ENCODE results near the gene TNFRSF21. TPM values are rescaled to one million over a fixed set of nuclear protein-coding genes. Genes with fewer than 3 reads are reported as not detected.

The TNFRSF21 gene
- total and polyA plus RNA-seq, 2 donors from 2014 or later: 40.3 to 45.5 TPM

DNA sequence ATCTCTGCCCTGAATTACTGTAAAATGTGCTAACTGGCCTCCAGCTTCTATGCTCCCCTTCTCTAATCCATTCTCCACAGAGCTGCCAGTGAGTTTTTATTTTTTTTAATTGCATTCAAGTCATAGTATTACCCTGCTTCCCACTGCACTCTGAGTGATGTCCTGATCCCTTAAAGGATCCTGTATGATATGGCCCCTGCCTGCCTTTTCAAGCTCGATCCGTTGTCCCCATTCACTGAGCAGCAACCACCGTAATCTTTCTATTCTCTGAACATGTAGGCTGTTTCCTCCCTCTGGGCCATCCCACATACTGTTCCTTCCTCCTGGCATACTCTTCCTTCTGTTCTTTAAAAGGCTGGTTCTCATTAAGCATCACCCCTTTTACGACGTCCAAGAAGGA lies 9.3 kb downstream of the TNFRSF21 start:
- no peak overlapping the region for H3K9ac ChIP-seq (ENCODE audit: low read length in 3 of 3)
- H3K4me3 ChIP-seq (ENCODE audit: low read length in 3 of 3): no peak overlapping the region
- no peak for FAIRE-seq
- H3K9me3 ChIP-seq (ENCODE audit: control insufficient read depth in 2 of 3, insufficient read depth in 1 of 3, low read length in 3 of 3): no peaks in the 10 kb centered on the region
- no peaks in the 10 kb centered on the region for H3K27me3 ChIP-seq (ENCODE audit: control insufficient read depth, insufficient read depth, low read length)
- H3K36me3 ChIP-seq (ENCODE audit: control insufficient read depth in 2 of 3, insufficient read depth in 3 of 3, low read length in 3 of 3): no peaks in the 10 kb centered on the region
- H3K4me1 ChIP-seq (ENCODE audit: control insufficient read depth in 2 of 3, insufficient read depth in 2 of 3, low read depth in 1 of 3, low read length in 3 of 3): peaks cover 0 to 2% (median 0%) of the 10 kb centered on the region in 3 donors
- intact Hi-C loops (cut with DNase I): no loop called here
- no peak for DNase-seq
- no peak overlapping the region for H3K27ac ChIP-seq (ENCODE audit: low read depth in 2 of 2, low read length in 2 of 2)
- TF ChIP-seq, protein P1, sequence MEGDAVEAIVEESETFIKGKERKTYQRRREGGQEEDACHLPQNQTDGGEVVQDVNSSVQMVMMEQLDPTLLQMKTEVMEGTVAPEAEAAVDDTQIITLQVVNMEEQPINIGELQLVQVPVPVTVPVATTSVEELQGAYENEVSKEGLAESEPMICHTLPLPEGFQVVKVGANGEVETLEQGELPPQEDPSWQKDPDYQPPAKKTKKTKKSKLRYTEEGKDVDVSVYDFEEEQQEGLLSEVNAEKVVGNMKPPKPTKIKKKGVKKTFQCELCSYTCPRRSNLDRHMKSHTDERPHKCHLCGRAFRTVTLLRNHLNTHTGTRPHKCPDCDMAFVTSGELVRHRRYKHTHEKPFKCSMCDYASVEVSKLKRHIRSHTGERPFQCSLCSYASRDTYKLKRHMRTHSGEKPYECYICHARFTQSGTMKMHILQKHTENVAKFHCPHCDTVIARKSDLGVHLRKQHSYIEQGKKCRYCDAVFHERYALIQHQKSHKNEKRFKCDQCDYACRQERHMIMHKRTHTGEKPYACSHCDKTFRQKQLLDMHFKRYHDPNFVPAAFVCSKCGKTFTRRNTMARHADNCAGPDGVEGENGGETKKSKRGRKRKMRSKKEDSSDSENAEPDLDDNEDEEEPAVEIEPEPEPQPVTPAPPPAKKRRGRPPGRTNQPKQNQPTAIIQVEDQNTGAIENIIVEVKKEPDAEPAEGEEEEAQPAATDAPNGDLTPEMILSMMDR (IDR thresholded peaks at IDR 0.05; ENCODE audit: borderline replicate concordance, extremely low read depth, insufficient read depth): no peak

DNA sequence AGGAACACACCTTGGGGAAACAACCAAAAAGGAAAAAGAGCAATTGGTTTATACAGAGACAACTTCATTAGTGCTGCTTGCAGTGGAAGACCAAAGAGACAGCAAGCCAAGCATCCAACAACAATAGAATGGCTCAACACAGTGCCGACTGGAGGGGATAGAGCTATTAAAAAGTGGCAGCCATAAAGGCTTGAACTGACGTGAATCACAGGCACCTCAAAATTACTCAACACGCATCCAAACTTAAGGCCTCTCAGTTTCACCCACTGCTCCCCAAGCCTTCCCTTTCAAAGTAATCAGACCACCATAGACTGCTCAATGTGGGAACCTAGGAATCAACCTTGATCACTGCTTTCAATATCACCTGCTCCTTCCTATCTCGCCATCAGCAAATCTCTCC lies 9.7 kb downstream of the TNFRSF21 start:
- TF ChIP-seq, protein P1 (IDR thresholded peaks at IDR 0.05; ENCODE audit: borderline replicate concordance, extremely low read depth, insufficient read depth): no peak
- Histone ChIP-seq H3K27me3 (ENCODE audit: control insufficient read depth, insufficient read depth, low read length) (no peaks in the 10 kb centered on the region), H3K9me3 (ENCODE audit: control insufficient read depth in 2 of 3, insufficient read depth in 1 of 3, low read length in 3 of 3) (no peaks in the 10 kb centered on the region), H3K9ac (ENCODE audit: low read length in 3 of 3) (no peak overlapping the region), H3K27ac (ENCODE audit: low read depth in 2 of 2, low read length in 2 of 2) (no peak overlapping the region), H3K4me1 (ENCODE audit: control insufficient read depth in 2 of 3, insufficient read depth in 2 of 3, low read depth in 1 of 3, low read length in 3 of 3) (peaks cover 0 to 2% (median 0%) of the 10 kb centered on the region in 3 donors), H3K36me3 (ENCODE audit: control insufficient read depth in 2 of 3, insufficient read depth in 3 of 3, low read length in 3 of 3) (no peaks in the 10 kb centered on the region), H3K4me3 (ENCODE audit: low read length in 3 of 3) (no peak overlapping the region)
- intact Hi-C loops (cut with DNase I): no loop called here
- FAIRE-seq: no peak
- DNase-seq: no peak

DNA sequence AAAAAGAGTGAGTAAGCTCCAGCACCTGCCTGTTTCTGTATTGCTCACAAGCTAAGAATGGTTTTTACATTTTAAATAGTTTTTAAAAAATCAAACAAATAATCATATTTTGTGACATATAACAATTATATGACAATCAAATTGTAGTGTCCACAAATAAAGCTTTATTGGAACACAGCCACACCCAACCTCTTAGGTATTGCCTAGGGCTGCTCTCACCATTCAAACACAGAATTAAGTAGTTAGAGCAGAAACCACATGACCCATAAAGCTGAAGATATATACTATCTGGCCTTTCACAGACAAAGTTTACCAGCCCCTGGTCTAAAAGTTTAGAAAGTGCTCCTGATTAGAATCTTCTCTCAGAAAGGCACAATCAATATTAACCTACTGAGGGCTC lies 11.2 kb downstream of the TNFRSF21 start:
- no peak for DNase-seq
- Histone ChIP-seq H3K4me3 (ENCODE audit: low read length in 3 of 3) (no peak overlapping the region), H3K9ac (ENCODE audit: low read length in 3 of 3) (no peak overlapping the region), H3K4me1 (ENCODE audit: control insufficient read depth in 2 of 3, insufficient read depth in 2 of 3, low read depth in 1 of 3, low read length in 3 of 3) (no peaks in the 10 kb centered on the region), H3K9me3 (ENCODE audit: control insufficient read depth in 2 of 3, insufficient read depth in 1 of 3, low read length in 3 of 3) (no peaks in the 10 kb centered on the region), H3K36me3 (ENCODE audit: control insufficient read depth in 2 of 3, insufficient read depth in 3 of 3, low read length in 3 of 3) (no peaks in the 10 kb centered on the region), H3K27ac (ENCODE audit: low read depth in 2 of 2, low read length in 2 of 2) (no peak overlapping the region), H3K27me3 (ENCODE audit: control insufficient read depth, insufficient read depth, low read length) (no peaks in the 10 kb centered on the region)
- FAIRE-seq: no peak
- TF ChIP-seq, protein P1 (IDR thresholded peaks at IDR 0.05; ENCODE audit: borderline replicate concordance, extremely low read depth, insufficient read depth): no peak
- intact Hi-C loops (cut with DNase I): no loop called here

DNA sequence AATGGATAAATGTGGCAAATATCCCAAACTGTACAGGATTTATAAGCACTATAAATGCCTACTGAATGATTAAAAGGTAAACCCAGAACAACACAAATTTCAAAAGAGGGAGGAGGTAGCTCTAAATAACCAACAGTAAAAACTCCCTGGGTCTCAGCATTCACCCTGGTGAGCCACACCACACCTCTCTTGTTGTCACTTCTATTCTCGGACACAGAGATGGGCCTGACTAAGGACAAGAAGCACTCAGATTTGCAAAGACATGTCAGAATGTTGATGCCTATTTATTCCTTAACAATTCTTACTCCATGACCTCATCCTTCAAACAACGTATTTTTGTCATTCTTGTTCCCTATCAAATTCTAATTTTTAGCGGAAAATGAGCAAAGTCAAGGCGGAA lies 14.7 kb downstream of the TNFRSF21 start:
- no peak for DNase-seq
- no peak for FAIRE-seq
- TF ChIP-seq, protein P1 (IDR thresholded peaks at IDR 0.05; ENCODE audit: borderline replicate concordance, extremely low read depth, insufficient read depth): no peak
- Histone ChIP-seq H3K9ac (ENCODE audit: low read length in 3 of 3) (no peak overlapping the region), H3K9me3 (ENCODE audit: control insufficient read depth in 2 of 3, insufficient read depth in 1 of 3, low read length in 3 of 3) (peaks cover 0 to 8% (median 0%) of the 10 kb centered on the region in 3 donors), H3K4me1 (ENCODE audit: control insufficient read depth in 2 of 3, insufficient read depth in 2 of 3, low read depth in 1 of 3, low read length in 3 of 3) (peaks cover 0 to 6% (median 0%) of the 10 kb centered on the region in 3 donors), H3K27me3 (ENCODE audit: control insufficient read depth, insufficient read depth, low read length) (no peaks in the 10 kb centered on the region), H3K4me3 (ENCODE audit: low read length in 3 of 3) (no peak overlapping the region), H3K27ac (ENCODE audit: low read depth in 2 of 2, low read length in 2 of 2) (no peak overlapping the region), H3K36me3 (ENCODE audit: control insufficient read depth in 2 of 3, insufficient read depth in 3 of 3, low read length in 3 of 3) (no peaks in the 10 kb centered on the region)
- intact Hi-C loops (cut with DNase I): no loop called here

Data from kidney (tissue), 14 donors.